Dedifferentiated amniotic fluid mesenchymal stem cell (primary cell): ENCODE data around the gene SLC25A13.
A peak's percentile ranks its signal among the peaks of the same experiment; 100 is the strongest.

Experiments
- DNase-seq: peaks from one replicate; pipeline ENCODE4 v3.0.0-alpha.2; 2016; ENCODE audit errors: extremely low spot score

Gene SLC25A13

GRCh38 chr7:96093435-96093834 lies 228.5 kb downstream of the SLC25A13 start:
- peak; percentile 75 for DNase-seq

GRCh38 chr7:96090756-96091155 lies 231.1 kb downstream of the SLC25A13 start:
- no peak for DNase-seq

- DNase-seq, result no peak
These were observed 232.4 kb downstream of the SLC25A13 start for GRCh38 chr7:96089511-96089910.

GRCh38 chr7:96088579-96088978 lies 233.3 kb downstream of the SLC25A13 start:
- DNase-seq, result no peak

- DNase-seq, result no peak
These were observed 235.9 kb downstream of the SLC25A13 start for GRCh38 chr7:96085953-96086352.

- no peak for DNase-seq
These were observed 236.9 kb downstream of the SLC25A13 start for GRCh38 chr7:96084881-96085553.

GRCh38 chr7:96080027-96080426 lies 241.9 kb downstream of the SLC25A13 start:
- DNase-seq, result no peak

GRCh38 chr7:96076350-96076707 lies 245.6 kb downstream of the SLC25A13 start:
- DNase-seq, result no peak

- DNase-seq, result peak; percentile 73
These were observed 246.2 kb downstream of the SLC25A13 start for GRCh38 chr7:96075510-96076349.

- DNase-seq, result no peak
These were observed 247.0 kb downstream of the SLC25A13 start for GRCh38 chr7:96074871-96075270.
